ENCODE measurements around the gene HUNK.

- no peak for TF ChIP-seq SIN3A (IDR thresholded peaks at IDR 0.05; ENCODE audit: borderline replicate concordance, insufficient read depth, low read length)
- no peak for TF ChIP-seq REST (IDR thresholded peaks at IDR 0.05; ENCODE audit: insufficient read depth in 1 of 2, low read depth in 2 of 2, low read length in 2 of 2)
These were observed 127.1 kb downstream of the HUNK start for GRCh38 chr21:31999810-32000468.
